ENCODE data around the gene KLF3. TPM values are rescaled to one million over a fixed set of nuclear protein-coding genes. Genes with fewer than 3 reads are reported as not detected.

The KLF3 gene
- total RNA-seq, 1 donor from 2014 or later = 77.8 TPM

- no peak for ATAC-seq
Measured at GRCh38 chr4:38745881-38746280, 81.9 kb downstream of the KLF3 start.

- ATAC-seq = no peak
Measured at GRCh38 chr4:38747629-38748028, 83.6 kb downstream of the KLF3 start.

- ATAC-seq = no peak
Measured at GRCh38 chr4:38749336-38749735, 85.3 kb downstream of the KLF3 start.

Other genes starting within 250 kb of the KLF3 start
- gene TLR10, start 118.8 kb downstream of the KLF3 start, total RNA-seq = 0.40 TPM
- gene TLR1, start 140.6 kb downstream of the KLF3 start, total RNA-seq = 2.7 TPM
- 1.6 TPM for gene TLR6, start 192.6 kb downstream of the KLF3 start, total RNA-seq
- 33.2 TPM for gene FAM114A1, start 203.6 kb downstream of the KLF3 start, total RNA-seq